HK-2 (cell line): ENCODE results near the gene OSGEPL1.
"Not testable (repeated sequence)": the region's sequence is repeated elsewhere in the genome, so short reads cannot be mapped to it uniquely, and the experiment has no call there.

Experiments
- DNase-seq: peaks from one replicate; pipeline ENCODE4 v3.0.0-alpha.2; 2018; ENCODE audit not compliant: unreplicated experiment

The OSGEPL1 gene, protein sequence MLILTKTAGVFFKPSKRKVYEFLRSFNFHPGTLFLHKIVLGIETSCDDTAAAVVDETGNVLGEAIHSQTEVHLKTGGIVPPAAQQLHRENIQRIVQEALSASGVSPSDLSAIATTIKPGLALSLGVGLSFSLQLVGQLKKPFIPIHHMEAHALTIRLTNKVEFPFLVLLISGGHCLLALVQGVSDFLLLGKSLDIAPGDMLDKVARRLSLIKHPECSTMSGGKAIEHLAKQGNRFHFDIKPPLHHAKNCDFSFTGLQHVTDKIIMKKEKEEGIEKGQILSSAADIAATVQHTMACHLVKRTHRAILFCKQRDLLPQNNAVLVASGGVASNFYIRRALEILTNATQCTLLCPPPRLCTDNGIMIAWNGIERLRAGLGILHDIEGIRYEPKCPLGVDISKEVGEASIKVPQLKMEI

DNA sequence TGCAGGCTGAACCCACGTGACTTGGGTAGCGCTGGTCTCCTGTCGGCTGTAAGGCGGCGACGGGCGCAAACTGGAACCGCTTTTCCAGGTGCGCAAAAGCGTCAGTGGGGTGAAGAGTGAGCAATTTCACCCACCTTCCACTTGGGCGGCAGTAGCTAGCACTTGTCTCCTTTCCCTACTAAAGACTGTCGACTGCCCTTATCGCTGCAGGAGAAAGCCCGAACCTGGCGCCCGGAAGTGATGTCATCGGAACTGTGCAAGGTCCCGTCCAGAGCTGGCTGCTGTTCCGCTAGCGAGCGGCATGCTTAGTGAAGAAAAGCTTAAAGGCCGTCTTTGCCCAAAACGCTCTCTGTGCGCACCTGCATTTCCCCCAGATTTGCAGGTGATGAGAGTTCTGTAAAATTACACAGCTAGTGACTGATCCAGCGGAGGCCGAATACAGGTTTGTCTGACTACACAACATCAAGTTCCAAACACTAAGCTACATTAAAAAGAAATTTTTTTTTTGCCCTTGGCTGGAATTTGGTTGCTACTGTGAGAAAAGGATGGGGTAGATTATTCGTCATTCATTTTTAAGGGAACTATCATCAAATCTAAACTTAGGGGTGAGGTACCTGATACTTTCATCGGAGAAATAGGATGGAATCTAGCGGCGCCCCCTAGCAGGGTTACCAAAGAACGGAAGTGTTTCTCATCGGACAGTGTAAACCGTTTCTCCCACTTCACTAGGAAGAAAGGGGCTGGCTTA is at the start of gene OSGEPL1:
TSS of gene OSGEPL1 (minus strand) at position 242 of the 748 bp plus-strand sequence. CDS start 1,152 bp downstream, outside the sequence.
- DNase-seq = peak; percentile 88

DNA sequence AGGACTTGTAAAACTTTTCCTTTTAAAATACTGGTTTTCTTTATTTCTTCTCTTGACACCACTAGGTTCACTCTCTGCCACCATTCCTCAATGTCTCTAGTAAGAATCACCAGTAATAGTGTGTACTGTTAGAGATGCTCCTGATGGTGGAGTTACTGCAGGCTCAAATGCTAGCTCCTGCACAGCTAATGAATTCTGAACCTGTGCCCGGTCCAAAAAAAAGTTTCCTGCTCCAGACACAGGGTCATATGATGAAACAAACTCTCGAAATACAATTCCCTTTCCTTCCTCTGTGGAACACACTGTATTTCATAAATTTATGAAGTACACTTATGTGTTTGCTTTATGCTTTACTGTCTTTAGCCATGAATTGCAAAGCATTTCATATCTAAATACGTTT is 40.8 kb upstream of the OSGEPL1 start:
- no peak for DNase-seq

GRCh38 chr2:189802396-189802912 is 39.9 kb upstream of the OSGEPL1 start:
- DNase-seq = no peak

DNA sequence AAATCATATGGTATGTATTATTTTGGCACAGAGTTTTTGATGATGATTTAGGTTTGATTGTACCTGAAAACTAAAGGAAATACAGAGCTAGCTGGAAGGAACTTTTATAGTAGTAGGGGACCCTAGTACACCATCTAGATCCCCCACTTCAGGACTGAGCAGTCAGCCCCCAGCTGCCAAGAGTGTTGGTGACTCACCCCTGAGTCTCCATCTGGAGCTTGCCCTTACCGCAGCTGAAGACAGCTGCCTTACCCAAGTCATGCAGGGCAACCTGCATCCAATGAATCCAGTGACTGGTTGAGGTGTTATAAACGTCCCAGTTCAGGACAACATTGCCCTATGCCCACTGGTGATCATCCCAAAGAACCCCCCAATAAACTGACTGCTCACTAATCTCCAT is 36.9 kb upstream of the OSGEPL1 start:
- DNase-seq = no peak

- DNase-seq = no peak
These were observed 36.4 kb upstream of the OSGEPL1 start for GRCh38 chr2:189799030-189799331.

DNA sequence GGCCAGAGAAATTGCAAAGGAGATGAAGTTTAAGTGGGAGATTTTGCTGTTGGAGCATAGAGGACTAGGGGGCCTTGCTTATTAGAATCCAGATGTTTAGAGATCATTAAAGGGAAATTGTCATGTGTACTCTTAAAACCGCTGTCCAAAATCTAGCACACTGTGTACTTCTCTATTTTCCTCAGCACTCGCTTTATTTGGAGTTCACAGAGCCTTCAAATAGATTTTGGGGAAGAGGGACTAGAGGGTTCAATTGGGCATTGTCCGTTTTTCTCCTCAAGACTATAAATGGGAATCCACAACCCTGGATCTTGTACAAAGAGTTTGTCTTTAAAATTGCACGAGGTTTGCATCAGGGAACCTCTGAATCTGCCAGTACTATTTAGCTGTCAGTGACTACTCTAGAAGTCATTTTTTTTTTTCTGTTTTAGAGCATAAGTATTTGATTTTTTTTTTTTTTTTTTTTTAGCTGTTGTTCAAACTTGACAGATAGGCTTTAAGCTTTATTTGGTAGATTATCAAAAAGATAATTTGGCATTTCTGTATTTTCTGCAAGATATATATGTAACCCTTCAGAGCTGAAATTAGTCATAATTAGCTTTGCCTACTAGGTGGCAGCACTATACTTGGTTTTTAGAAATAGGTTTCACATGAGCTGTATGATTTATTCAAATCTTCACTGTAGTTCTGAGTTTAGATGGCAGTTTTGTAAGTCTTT is 35.9 kb upstream of the OSGEPL1 start:
- no peak for DNase-seq

DNA sequence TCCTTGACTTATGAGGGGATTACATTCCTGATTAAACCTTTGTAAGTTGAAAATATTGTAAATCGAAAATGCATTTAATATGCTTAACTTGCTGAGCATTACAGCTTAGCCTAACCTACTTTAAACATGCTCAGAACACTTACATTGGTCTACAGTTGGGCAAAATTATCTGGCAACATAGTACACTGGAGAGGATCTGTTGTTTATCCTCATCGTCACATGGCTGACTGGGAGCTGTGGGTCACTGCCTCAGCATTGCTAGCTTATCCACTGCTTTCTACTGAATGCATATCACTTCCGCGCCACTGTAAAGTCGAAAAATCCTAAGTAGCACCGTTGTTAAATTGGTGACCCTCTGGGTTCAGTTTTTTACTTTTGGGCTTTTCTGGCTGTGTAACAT is 35.3 kb upstream of the OSGEPL1 start:
- DNase-seq = no peak

DNA sequence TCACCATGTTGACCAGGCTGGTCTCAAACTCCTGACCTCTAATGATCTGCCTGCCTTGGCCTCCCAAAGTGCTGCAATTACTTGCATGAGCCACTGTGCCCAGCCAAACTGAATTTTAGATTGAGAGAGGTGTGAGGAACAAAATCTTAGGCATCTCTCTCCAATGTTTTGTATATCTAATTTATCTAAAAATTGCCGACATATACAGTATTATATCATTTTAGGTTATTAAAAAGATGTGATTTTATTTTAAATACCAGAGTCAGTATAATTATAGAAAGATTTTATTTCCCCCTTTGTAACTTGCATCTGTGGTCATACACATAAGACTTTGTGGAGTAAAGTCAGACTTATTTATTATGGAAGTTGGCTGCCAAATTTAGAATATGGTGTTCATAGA is 31.7 kb upstream of the OSGEPL1 start:
- DNase-seq = no peak

DNA sequence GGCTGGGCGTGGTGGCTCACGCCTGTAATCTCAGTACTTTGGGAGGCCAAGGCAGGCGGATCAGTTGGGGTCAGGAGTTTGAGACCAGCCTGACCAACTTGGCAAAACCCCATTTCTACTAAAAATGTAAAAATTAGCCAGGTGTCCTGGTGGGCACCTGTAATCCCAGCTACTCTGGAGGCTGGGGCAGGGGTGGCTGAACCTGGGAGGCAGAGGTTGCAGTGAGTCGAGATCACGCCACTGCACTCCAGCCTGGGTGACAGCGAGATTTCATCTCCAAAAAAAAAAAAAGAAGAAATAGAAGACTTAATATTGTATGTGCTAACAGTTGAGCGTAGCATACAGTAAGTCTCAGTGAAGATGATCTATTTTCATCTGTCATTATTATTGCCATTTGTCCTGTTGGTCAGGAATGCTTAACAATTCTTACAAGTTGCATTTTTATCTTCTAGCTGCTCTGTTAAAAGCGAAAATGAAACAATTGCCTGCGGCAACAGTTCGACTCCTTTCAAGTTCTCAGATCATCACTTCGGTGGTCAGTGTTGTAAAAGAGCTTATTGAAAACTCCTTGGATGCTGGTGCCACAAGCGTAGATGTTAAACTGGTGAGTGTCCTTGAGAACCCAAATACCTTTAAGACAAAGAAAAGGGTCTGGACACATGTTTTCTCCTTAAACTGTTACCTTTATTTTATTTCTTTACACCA is 28.9 kb upstream of the OSGEPL1 start:
- DNase-seq = no peak

DNA sequence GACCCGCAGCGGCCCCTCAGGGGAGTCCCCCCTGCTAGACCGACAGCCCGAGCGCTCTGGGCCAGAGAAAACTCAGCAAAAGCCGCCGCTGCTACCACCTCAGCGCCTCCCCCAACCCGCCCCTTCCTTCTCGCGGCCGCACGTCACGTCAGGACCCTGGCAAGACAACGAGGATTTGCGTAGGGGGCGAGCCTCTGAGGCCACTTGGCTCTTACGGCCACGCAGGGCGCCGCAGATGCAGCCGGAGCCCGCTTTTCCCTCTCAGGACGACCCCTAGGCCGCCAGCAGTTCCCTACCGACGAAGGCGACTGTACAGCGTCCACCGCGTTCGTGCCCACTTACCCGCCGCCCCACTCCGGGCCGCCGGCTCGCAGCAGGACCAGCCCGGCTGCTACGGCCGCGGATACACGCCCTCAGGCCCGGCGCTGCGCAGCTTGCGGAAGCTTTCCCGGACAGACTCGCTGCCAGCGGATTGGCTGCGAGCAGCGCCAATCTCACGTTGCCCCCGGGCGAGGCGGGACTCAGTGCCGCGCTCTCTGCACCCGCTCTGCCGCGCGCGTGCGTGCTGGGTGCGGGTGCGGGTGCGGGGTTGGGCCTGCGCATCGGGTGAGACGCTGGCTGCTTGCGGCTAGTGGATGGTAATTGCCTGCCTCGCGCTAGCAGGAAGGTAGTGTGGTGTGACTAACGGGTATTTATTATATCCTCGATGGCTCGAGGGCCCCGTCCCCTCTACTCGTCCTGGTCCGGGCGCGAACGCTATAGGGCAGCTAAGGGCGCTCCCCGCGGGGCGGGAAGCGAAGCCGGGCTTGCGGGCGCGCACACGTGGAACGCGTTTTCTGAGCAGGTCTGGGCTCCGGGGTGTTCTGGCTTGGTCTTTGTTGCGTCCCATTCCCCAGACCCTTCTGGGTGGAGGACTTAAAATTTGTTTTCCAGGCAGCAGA is 21.6 kb upstream of the OSGEPL1 start, which contains the start of the genes ORMDL1 and PMS1:
TSS of gene ORMDL1 (minus strand) at position 413 of the 941 bp plus-strand sequence. CDS start 1,744 bp downstream, outside the sequence.
TSS of gene PMS1 (plus strand) at position 524 of the 941 bp plus-strand sequence. CDS start 7,360 bp downstream, outside the sequence.
- peak; percentile 96 for DNase-seq

GRCh38 chr2:189783451-189783926 is 20.9 kb upstream of the OSGEPL1 start:
- no peak for DNase-seq

GRCh38 chr2:189782221-189782671 is 19.7 kb upstream of the OSGEPL1 start:
- DNase-seq = no peak

- DNase-seq = no peak
These were observed 9.6 kb upstream of the OSGEPL1 start for GRCh38 chr2:189772212-189772611.

DNA sequence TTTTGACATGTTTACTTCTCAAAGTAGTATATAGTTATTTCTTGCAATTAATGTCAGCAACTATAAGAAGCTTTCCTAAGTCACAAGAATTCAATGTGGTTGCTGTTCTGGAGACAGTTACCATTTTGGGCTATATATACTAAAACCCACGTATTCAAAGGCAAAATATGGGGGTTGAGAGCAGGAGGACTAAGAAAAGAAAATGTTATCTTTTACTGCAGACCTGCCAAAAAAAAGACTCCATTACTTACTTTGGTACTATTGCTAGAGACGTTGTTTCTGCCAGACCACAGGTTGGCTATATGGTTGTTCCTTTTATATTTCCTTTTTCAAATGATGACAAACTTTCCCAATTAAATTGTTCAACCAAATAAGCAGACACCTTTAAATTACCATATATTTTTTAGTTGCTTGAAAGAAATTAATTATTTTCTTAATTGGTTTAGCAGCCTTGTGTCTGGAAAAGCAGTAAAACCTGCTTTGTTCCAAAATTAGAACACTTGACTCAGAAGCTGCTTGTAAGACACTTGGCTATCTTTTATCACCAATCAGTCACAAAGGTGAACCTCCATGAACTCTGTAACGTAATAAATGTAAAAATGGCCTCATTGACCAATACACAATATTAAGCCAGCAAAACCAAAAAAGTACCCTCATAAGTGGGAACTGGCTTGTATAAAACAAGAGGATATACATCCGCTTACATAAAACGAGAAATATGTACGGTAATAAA is 8.2 kb upstream of the OSGEPL1 start:
- DNase-seq = no peak

GRCh38 chr2:189763908-189764661 is 1.5 kb upstream of the OSGEPL1 start:
- DNase-seq = no peak

- no peak for DNase-seq
These were observed 402 bp downstream of the OSGEPL1 start for GRCh38 chr2:189762229-189762550.

GRCh38 chr2:189760154-189760553 is 2.4 kb downstream of the OSGEPL1 start:
- not testable (repeated sequence) for DNase-seq

DNA sequence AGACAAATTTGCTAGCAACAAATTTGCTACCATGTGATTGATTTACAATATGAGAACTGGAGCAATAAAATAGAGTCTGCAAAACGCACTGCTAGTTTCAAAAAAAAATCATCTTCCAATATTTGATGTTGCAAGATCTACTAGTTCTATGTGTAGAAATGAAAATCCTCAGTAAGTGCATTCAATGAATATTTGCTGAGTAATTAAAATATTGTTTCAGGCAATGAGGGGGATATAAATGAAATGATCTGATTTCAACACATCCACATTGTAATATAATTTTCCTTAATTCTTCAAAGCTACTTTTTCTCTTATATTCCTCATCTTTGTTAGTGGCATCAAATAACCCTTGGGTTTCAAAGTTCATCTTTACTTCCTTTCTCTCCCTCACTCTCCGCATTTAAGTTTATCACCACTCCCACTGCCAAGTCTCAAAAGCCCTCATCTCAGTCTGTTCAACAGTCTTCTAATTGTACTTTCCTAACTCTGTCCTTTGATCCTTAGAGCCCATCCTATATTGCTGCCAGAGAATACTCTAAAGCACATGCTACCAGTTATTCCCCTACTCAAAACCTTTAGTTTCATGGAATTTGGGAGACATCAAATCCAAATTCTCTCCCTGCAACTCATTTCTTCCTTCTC is 6.2 kb downstream of the OSGEPL1 start:
- DNase-seq = no peak
